Left lung (tissue), 10 donors: ENCODE measurements around the gene FMNL3. TPM values are rescaled to one million over a fixed set of nuclear protein-coding genes. Genes with fewer than 3 reads are reported as not detected.

Experiments
- ATAC-seq: fragments of 200-7000 bp; cut with Tn5 transposase; one replicate; pipeline ENCODE4 v1.9.1; 2020; ENCODE audit warnings: moderate library complexity
- DNase-seq, 4 donors: peaks; one replicate each; pipeline ENCODE4 v3.0.0-alpha.2; 2013 to 2020
- H3K27ac ChIP-seq, 2 donors: fragments of 200-600 bp; sonication (generic) in 1 of 2; one replicate each; pipeline versions ENCODE4 v1.5.0 to v1.8.0; 2020 to 2021
- H3K27me3 ChIP-seq, 2 donors: fragments of 200-600 bp; sonication (generic) in 1 of 2; one replicate each; pipeline versions ENCODE4 v1.5.0 to v1.8.0; 2020 to 2021
- H3K36me3 ChIP-seq, 2 donors: fragments of 200-600 bp; sonication (generic) in 1 of 2; one replicate each; pipeline versions ENCODE4 v1.5.0 to v1.8.0; 2020 to 2021
- H3K4me1 ChIP-seq, 2 donors: fragments of 200-600 bp; one replicate each; pipeline ENCODE4 v1.8.0; 2021
- H3K4me3 ChIP-seq, 2 donors: fragments of 200-600 bp; sonication (generic) in 1 of 2; one replicate each; pipeline versions ENCODE4 v1.5.0 to v1.8.0; 2020 to 2021; ENCODE audit warnings: mild to moderate bottlenecking in 1 of 2
- H3K9me3 ChIP-seq, 2 donors: fragments of 200-600 bp; sonication (generic) in 1 of 2; one replicate each; pipeline versions ENCODE4 v1.5.0 to v1.8.0; 2020 to 2021
- intact Hi-C, 2 donors: fragments of 100-400 bp; cut with DNase I; formaldehyde crosslinking; loops; one replicate each; pipeline versions ENCODE4 v1.11.2 to v1.14.2; 2022
- polyA plus RNA-seq, 6 donors: library from polyadenylated mRNA; unstranded; fragments of 120-200 nt; gene quantifications; one replicate each; pipeline ENCODE4 v1.2.1, GENCODE V29; 2013; ENCODE audit not compliant: insufficient read length in 6 of 6
- total RNA-seq, 2 donors: library from RNA; stranded (reverse); fragmentation: NEBNext Ultra II Directional; extraction: Animal tissue kit (Norgen Biotek cat#: 25700); gene quantifications; one replicate each; pipeline ENCODE4 v1.2.1, GENCODE V29; 2021
- TF ChIP-seq, protein P1 (sequence below), 2 donors: fragments of 200-600 bp; sonication (generic) in 1 of 2; IDR thresholded peaks; one replicate each; pipeline versions ENCODE4 v1.5.0 to v1.8.0; 2021; ENCODE audit warnings: antibody characterized with exemption in 2 of 2
- donor health status: DM: no; HTN: yes; CAD: no.
- donor health status: DM: no; HTN: no; CAD: no.

FMNL3 gene
- total and polyA plus RNA-seq, 8 donors = 30.0 to 61.7 (median 57.5) TPM

- Histone ChIP-seq H3K27ac (no peak overlapping the region), H3K4me3 (no peak overlapping the region), H3K36me3 (peaks cover 0 to 61% of the 10 kb centered on the region in 2 donors), H3K27me3 (no peaks in the 10 kb centered on the region), H3K9me3 (no peaks in the 10 kb centered on the region), H3K4me1 (peaks cover 8 to 37% of the 10 kb centered on the region in 2 donors)
- intact Hi-C loops = no loop called here
- ATAC-seq = no peak
- TF ChIP-seq, protein P1, sequence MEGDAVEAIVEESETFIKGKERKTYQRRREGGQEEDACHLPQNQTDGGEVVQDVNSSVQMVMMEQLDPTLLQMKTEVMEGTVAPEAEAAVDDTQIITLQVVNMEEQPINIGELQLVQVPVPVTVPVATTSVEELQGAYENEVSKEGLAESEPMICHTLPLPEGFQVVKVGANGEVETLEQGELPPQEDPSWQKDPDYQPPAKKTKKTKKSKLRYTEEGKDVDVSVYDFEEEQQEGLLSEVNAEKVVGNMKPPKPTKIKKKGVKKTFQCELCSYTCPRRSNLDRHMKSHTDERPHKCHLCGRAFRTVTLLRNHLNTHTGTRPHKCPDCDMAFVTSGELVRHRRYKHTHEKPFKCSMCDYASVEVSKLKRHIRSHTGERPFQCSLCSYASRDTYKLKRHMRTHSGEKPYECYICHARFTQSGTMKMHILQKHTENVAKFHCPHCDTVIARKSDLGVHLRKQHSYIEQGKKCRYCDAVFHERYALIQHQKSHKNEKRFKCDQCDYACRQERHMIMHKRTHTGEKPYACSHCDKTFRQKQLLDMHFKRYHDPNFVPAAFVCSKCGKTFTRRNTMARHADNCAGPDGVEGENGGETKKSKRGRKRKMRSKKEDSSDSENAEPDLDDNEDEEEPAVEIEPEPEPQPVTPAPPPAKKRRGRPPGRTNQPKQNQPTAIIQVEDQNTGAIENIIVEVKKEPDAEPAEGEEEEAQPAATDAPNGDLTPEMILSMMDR (IDR thresholded peaks at IDR 0.05) = no peak
- no peak for DNase-seq
Observed at GRCh38 chr12:49643135-49643534, 64.1 kb downstream of the FMNL3 start.

GRCh38 chr12:49642370-49642802 is 64.8 kb downstream of the FMNL3 start:
- no peak overlapping the region for H3K4me3 ChIP-seq
- H3K27me3 ChIP-seq = no peaks in the 10 kb centered on the region
- no peak overlapping the region for H3K27ac ChIP-seq
- intact Hi-C loops = no loop called here
- H3K9me3 ChIP-seq = no peaks in the 10 kb centered on the region
- TF ChIP-seq, protein P1 (IDR thresholded peaks at IDR 0.05) = no peak
- H3K36me3 ChIP-seq = peaks cover 0 to 53% of the 10 kb centered on the region in 2 donors
- DNase-seq (no peak), ATAC-seq (no peak)
- peaks cover 6 to 34% of the 10 kb centered on the region in 2 donors for H3K4me1 ChIP-seq

GRCh38 chr12:49641748-49642369 is 65.3 kb downstream of the FMNL3 start:
- Histone ChIP-seq H3K27me3 (no peaks in the 10 kb centered on the region), H3K9me3 (no peaks in the 10 kb centered on the region), H3K27ac (no peak overlapping the region), H3K4me3 (no peak overlapping the region), H3K36me3 (peaks cover 0 to 48% of the 10 kb centered on the region in 2 donors), H3K4me1 (peaks cover 6 to 33% of the 10 kb centered on the region in 2 donors)
- intact Hi-C loops = no loop called here
- ATAC-seq (no peak), DNase-seq (no peak)
- TF ChIP-seq, protein P1 (IDR thresholded peaks at IDR 0.05) = no peak

GRCh38 chr12:49636979-49637755 is 70.0 kb downstream of the FMNL3 start:
- peaks cover 0 to 17% of the 10 kb centered on the region in 2 donors for H3K36me3 ChIP-seq
- intact Hi-C loops = no loop called here
- no peak overlapping the region for H3K27ac ChIP-seq

More at GRCh38 chr12:49636979-49637755, 70.0 kb downstream of the FMNL3 start:
- TF ChIP-seq, protein P1 (IDR thresholded peaks at IDR 0.05) = peak; percentile 54 to 73
- ATAC-seq (peak; percentile 84), DNase-seq (peak in 2 of 4 donors; percentile 46 to 75)
- Histone ChIP-seq H3K4me1 (peaks cover 3 to 9% of the 10 kb centered on the region in 2 donors), H3K27me3 (no peaks in the 10 kb centered on the region), H3K9me3 (no peaks in the 10 kb centered on the region), H3K4me3 (no peak overlapping the region)
